ENCODE data around the gene FSD1L.

DNA sequence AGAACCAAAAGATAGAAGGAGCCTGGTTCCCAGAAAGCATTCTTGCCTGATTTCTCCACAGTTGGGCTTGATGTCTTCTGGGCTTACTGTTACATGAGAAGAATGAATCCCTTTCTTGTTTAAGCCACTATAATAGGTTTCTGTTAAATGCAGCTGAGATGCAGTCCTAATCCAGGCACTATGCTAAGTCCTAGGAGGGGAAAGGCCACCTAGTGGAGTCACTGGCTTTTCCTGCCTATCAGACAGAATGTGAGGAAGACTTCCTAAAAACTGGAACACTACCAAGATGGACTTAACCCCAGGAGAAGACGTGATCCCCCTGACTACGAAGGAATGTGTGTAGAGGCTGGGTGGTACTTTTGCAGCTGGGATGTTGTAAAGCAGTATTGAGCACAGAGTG is 34.3 kb upstream of the FSD1L start:
- no peak for TF ChIP-seq POLR2A (IDR thresholded peaks at IDR 0.05)
- TF ChIP-seq, protein P1, sequence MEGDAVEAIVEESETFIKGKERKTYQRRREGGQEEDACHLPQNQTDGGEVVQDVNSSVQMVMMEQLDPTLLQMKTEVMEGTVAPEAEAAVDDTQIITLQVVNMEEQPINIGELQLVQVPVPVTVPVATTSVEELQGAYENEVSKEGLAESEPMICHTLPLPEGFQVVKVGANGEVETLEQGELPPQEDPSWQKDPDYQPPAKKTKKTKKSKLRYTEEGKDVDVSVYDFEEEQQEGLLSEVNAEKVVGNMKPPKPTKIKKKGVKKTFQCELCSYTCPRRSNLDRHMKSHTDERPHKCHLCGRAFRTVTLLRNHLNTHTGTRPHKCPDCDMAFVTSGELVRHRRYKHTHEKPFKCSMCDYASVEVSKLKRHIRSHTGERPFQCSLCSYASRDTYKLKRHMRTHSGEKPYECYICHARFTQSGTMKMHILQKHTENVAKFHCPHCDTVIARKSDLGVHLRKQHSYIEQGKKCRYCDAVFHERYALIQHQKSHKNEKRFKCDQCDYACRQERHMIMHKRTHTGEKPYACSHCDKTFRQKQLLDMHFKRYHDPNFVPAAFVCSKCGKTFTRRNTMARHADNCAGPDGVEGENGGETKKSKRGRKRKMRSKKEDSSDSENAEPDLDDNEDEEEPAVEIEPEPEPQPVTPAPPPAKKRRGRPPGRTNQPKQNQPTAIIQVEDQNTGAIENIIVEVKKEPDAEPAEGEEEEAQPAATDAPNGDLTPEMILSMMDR (IDR thresholded peaks at IDR 0.05) = peak in 2 of 7 experiments; percentile 5 to 19
- TF ChIP-seq EP300 (IDR thresholded peaks at IDR 0.05) = no peak
- TF ChIP-seq POLR2AphosphoS5 (IDR thresholded peaks at IDR 0.05) = no peak
